Stimulated activated CD4-positive, alpha-beta T cell treated with anti-CD3 and anti-CD28 coated beads, Interleukin-1b, Interleukin-23, amount 100 ng/mL, for 24 hours (primary cell): Measurements from ENCODE around the gene NAT14.

Source experiments
- DNase-seq, 4 experiments: peaks; one replicate each; pipeline ENCODE4 v3.0.0-alpha.2; 2020; ENCODE audit warnings: low read depth in 4 of 4, low spot score in 1 of 4

NAT14 gene

DNA sequence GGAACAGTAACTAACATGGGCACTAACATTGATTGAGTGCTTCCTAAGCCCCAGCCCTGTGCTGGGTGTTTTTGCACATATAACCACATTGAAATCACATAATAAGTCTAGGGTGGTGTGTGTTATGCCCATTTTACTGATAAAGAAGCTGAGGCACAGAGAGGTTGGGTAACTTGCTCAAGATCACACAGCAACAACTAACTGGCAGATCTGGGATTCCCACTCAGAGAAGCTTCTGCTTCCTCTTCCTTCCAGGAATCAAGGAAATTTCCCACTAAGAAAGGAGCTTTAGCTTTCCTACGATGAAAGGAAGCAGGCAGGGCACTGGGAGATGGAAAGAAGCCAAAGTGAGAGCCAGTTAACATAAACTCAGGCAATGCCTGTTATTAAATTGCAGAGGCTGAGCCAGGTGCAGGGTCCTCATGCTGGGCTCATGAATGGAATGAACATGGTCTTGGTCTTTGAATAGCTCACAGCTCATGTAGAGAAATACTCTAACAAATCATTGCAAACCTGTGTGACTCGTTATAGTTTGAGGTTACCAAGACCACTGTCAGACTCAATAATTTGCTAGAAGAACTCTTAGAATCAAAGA, 13.4 kb downstream of the NAT14 start:
- no peak for DNase-seq

DNA sequence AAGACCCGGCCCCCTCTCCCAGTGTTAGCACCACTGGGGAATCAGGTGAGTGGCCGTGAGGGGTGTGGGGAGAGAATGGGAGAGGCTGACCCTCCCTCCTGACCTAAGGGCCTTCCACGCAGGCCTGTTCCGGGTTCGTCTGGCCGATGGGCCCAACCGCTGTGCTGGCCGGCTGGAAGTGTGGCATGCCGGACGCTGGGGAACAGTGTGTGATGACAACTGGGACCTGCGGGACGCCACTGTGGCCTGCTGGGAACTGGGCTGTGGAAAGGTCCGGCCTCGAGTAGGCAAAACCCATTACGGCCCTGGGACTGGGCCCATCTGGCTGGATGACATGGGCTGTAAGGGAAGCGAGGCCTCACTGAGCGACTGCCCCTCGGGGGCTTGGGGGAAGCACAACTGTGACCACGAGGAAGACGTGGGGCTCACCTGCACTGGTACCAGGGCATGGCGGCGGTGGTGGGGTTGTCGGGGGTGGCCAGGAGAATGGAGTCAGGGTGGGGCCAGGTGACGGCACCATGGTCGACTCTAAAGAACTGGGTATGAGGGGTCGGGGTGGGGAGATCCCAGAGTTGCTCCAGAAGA, 15.5 kb downstream of the NAT14 start:
- DNase-seq = no peak

DNA sequence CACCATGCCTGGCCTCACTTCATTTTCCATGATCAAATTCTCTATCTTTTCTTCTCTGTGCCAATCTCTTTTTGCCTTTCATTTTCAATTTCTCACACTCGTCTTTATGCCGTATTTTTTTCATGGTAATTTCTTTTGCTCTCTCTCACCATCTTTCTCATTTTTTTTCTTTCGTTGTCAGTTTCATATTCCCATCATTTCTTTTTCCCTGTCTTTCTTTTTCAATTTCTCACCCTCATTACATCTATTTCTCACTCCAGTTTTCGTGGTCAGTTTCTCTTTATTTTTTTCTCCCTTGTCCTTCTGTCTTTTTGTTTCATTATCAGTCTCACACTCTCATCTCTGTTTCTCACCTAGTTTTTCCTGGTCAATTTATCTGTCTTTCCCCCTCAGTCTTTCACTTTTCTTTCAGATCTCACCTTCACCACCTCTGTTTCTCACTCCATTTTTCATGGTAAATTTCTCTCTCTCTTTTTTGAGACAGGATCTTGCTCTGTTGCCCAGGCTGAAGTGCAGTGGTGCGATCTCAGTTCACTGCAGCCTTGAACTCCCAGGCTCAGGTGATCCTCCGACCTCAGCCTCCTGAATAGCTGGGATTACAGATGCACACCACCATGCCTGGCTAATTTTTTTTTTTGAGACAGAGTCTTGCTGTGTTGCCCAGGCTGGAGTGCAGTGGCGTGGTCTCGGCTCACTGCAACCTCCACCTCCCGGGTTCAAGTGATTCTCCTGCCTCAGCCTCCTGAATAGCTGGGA, 17.4 kb downstream of the NAT14 start:
- DNase-seq = no peak

DNA sequence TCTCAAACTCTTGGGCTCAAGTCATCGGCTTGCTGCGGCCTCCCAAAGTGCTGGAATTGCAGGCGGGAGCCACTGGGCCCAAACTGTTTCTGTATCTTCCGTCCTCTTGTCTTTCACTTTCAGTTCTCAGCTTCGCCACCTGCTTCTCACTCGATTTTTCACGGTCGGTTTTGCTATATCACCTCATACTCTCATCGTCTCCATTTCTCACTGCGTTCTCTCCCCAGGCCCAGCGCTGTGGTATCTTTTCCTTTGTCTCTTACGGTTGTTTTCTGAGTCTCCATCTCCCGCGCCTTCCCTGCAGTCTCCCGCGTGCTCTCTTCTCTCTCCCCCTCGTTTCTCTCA, 18.1 kb downstream of the NAT14 start:
- no peak for DNase-seq

DNA sequence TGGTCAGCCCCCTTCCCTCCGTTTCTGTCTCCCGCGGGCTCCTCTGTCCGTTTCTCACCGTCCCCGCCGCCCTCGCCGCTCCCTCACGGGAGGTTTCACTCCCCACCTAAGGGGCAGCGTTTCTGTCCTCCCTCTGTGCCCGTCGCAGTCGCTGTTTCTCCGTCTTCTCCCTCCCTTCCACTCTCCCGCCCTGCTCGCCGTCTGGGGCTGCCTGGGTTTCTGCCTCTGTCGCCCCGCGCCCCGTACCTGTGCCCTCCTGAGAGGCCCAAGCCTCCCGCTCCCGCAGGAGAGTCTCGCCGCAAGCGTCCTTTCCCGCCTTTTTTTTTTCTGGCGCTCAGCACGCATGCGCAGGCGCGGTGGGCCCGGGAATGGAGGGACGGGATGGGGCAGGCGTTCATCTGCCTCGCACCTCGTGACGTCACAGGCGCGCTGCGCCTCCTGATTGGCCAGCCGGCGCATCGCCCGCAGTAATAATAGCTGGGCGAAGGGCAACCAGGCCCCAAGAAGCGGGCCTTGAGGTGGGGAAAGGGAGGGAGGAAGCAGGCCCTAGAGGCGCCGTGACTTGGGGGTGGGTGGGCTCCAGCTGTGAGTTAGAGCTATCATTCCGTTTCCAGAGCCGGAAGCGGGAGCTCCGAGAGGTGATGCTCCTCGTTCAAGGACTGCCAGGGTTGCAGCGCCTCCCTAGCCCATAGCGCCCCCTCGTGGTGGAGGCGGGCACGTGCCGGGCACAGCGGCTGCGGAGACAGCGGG, 18.7 kb downstream of the NAT14 start:
- peak; percentile 89 to 97 (median 93) for DNase-seq

DNA sequence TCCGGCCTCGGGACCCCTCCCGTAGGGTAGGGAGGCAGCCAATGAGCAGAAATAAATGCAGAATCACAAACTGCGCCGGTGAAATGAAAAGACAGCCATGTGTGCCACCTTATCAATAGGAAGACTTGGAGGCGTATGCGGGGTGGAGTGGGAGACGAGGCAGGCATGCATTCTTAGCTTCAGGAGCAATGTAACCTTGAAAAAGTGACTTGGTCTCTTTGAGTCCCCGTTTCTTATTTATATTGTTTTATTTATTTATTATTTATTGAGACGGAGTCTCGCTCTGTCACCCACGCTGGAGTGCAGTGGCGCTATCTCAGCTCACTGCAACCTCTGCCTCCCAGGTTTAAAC, 19.2 kb downstream of the NAT14 start:
- DNase-seq = no peak

DNA sequence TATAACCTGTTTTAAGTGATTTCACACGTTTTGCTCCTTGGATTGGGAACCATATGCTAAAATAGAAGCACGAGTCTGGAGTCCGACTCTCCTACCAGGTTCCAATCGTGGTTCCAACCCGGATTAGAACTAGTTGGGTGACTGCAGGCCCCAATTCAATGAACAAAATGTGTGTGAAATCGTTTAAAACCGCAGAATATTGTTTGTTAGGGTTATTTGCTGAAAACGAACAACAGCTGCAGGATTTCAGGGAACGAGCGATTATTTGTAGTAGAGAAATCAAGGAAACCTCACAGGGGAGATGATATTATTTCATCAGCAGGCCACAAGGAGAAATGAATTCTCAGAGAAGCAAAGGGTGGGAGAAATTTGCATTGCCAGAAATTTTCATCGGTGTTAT, 20.0 kb downstream of the NAT14 start:
- DNase-seq = no peak

DNA sequence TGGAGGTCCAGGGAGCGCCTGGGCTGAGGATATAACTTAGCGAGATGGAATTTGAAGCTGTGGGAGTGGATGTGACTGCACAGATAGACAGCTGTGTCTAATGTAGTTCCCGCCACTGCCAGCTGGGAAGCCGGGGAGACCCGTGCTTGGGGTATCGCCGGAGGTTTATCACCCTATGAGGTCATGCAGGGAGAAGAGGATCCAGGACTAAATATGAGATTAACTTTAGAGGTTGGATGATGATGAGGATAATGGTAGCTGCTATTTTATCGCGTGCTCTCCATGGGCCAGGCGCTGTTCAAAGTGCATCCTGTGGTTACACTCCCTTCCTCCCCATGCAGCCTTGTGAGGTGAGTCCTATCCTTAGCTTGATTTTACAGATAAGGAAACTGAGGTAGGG, 23.1 kb downstream of the NAT14 start:
- DNase-seq = no peak

DNA sequence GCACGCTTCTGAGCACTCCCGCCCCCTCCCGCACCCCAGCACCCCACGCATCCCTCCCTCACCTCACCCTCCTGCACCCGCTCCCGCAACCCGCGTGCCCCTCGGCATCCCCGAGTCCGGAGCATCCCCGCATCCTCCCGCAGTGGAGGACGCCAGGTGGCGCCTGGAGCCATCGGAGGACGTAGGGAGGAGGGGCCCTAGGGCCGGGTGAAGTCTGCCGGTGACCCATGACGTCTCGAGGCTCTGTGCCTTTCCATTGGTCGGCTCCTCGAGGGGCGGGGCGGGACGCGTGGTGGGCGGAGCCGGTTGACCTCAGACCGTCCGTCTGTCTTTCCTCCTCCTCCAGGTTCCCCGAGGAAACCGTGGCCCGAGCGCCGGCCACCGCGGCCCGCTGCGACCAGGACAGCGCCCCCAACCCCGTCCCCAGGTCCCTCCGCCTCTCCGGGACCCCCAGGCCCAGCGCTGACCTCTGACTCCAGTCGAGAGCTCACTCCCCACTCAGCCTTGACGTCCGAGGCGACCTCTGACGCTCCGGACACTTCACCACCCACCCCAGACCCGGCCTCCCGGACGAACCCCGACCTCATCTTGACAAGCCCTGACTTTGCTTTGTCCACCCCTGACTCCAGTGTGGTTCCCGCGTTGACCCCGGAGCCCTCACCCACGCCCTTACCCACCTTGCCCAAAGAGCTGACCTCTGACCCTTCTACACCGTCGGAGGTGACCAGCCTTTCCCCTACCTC, 32.1 kb downstream of the NAT14 start:
- peak; percentile 75 to 94 (median 86) for DNase-seq

DNA sequence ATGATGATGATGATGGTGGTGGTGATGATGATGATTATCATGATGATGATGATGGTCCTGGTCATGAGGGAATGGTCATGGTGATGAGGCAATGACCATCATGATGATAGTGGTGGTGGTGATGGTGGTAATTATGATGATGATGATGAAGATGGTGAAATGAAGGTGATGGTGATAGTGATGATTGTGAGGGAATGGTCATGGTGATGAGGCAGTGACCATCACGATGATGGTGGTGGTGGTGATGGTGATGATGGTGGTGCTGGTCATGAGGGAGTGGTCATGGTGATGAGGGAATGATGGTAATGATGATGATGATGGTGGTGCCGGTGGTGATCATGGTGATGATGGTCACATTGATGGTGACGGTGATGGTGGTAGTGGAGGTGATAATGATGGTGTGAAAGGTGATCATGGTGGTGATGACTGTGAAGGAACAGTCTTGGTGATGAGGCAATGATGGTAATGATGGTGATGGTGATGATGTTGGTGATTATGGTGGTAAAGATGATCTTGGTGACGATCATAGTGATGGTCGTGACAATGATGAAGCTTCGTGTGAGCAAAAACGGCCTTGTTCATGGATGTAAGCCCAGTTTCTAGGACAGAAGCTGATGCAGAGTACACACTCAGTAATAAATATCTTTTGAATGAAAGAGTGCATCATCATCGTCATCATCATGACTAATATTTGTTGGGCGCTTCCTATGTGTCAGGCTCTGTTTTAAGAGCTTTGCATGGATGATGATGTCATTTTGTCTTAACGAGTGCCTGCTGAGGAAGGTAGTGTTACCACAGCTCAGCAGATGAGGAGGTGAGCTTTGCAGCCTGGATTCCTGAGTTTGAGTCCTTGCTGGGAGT, 34.7 kb downstream of the NAT14 start:
- DNase-seq = no peak

DNA sequence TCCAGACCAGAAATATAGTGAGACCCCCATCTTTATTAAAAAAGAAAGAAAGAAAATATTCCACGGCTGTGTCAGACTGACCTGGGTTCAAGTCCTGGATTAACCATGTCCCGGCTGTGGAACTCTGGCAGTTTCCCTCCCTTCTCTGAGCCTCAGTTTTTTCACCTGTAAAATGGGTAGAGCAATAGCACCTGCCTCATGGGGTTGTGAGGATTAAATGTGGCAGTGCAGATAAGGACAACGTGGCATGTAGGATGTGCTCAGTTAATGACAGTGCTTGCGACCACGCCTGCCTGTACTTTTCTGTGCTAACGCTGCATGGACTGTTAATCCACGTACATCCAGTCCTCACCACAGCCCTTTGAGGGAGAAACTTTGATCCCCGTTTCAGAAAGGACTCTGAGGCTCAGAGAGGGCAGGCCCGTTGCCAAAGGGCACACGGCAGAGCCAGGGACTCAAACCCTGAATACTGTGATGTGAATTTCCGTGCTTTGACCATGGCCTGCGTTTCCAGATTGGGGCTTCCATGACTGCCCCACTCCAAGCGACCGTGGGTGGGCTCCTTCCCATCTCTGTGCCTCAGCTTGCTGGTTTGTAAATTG, 35.8 kb downstream of the NAT14 start:
- no peak for DNase-seq

DNA sequence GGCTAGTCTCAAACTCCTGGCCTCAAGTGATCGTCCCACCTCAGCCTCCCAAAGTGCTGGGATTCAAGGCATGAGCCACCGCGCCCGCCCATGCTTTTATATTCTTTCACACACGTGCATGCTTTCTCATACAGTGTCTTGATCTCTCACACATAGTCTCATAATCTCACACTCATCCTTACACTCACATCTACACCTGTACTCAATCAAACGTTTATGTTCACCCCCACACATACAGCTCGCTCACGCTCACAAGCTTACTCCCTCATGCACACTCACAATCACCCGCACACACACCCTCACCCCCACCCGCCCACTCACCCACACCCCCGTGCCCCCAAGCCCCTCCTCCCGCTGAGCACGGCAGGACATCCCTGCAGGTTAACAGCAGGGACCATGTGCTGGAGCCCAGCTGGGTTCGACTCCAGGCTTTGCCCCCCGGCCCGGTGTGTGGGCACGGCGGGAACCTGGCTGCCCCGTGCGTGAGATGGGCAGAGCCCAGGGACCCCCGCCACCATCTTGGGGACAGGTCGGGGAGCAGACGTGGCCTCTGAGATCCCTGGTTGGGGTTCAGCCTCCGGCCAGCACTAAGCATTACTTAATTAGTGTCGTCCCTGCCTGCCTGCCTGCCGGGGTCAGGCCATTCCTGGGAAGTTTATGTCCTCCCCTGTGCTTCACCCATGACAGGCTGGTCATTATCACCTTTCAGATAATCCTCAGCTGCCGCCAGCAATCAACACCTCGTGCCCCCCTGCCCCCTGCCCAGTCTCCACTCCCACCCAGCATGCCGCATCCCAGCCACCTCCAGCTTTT, 40.5 kb downstream of the NAT14 start:
- DNase-seq = no peak

DNA sequence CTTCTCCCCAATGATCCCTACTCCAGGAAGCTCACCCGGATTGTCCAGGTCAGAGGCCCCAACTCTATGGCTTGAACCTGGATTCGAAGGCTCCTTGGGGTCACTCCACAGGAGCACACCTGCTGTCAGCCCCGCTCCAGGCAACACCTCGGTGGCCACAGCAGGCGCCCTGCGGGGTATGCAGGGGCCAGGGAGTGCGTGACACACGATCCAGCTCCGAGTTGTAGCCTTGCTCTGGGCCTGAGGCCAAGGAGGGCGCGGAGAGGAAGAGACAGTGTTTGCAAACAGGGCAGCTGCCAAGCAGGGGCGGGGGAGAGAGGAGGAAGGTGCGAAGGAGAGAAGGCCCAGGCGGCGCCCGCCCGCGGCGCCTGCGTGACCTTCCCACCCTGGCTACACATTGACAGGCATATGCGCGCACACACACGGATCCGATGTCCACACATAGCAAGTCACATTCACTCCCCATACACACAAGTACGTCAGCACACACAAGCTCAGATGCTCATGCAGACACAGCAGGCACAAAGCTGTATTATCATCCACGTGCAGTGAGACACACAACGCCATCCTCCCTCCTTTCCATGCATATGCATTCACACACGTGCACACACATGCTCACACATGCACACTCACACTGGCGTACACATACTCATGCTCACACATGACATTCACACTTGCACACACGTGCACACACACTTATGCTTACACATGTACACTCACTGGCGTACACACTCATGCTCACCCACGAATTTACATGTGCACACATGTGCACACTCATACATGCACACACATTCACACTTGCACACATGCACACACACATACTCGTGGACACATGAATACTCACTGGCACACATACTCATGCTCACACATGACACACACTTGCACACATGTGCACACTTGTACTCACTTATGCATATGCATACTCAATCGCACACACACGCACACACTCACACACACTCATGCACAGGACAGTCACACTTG, 41.5 kb downstream of the NAT14 start:
- DNase-seq = no peak

DNA sequence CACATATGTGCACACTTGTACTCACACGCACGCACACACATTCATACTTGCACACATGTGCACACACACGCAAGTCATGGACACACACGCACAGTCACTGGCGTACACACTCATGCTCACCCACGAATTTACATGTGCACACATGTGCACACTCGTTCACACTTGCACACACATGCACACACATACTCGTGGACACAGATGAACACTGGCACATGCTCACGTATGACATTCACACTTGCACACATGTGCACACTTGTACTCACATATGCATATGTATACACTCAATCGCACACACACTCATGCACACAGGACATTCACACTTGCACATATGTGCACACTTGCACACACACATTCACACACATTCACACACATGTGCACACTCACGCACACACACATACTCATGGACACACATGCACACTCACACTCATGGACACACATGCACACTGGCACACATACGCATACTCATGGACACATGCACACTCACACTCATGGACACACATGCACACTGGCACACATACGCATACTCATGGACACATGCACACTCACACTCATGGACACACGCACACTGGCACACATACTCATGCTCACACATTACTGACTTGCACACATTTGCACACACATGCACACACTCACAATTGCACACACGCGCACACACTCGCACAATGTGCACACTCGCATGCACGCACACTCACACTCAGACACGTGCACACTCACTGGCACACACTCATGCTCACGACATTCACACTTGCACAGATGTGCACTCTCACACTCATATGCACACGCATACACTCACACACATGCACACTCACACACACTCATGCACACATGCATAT, 42.4 kb downstream of the NAT14 start:
- DNase-seq = no peak

DNA sequence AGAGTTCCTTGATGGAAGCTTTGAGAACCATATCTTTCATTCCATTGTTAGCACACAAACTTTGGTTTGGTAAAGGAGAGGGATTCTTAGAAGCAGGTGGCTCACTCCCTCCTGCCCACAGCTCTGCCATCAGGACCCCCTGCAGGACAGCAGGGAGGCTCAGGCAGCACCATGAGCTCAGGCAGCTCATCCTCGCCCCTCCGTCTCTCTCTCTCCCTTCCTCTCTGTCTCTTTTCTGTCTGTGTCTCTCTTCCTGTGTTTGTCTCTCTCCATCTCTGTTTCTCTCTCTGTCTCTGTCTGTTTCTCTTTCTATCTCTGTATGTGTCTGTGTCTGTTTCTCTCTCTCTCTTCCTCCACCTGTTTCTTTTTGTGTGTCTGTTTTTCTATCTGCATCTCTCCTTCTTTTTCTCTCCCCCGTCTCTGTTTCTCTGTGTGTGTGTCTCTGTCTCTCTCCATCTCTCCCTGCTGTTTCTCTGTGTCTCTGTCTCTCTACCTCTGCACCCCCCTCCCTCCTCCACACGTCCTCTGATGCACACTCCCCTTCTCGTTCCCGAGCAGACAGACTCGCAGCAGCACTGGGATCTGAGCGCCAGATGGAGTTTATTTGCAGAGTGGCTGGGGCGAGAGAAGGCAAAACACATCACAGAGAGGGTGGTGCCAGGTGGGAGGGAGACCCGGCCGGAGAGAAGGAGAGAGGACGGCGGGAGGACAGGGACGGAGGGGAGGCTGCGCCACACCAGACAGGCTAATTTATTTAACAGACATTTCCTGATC, 43.2 kb downstream of the NAT14 start:
- DNase-seq = no peak

DNA sequence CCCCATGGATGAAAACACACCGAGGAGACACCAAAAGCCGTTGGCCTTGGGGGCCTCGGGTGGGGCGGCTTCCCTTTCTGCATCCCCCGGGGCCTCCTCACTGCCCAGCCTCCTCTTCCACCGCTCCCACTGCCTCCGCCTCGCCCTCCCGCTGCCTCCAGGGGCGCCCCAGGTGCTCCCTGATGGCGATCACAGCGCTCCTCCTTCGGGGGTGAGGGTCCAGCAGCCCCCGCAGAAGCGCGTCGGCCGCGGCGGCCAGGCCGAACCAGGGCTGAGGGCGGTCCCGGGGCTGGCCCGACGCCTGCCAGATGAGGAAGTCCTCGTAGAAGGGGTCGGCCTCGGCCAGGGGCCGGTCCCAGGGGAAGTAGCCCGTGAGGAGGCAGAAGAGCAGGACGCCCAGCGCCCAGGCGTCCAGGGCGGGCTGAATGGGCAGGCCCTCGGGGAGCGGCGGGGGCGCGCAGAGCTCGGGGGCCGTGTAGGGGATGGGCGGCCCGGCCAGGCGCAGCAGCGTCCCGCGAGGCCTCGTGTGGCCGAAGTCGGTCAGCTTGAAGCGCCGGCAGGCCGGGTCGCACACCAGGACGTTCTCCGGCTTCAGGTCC, 44.7 kb downstream of the NAT14 start:
- no peak for DNase-seq
